CD4-positive, alpha-beta T cell treated with Interleukin-15 for 1 hour (primary cell): Measurements from ENCODE around the gene HDAC4.
A peak's percentile ranks its signal among the peaks of the same experiment; 100 is the strongest.

Experiments
- DNase-seq: peaks from one replicate; pipeline ENCODE4 v3.0.0-alpha.2; 2020

Gene HDAC4

GRCh38 chr2:239160226-239161143 lies 240.3 kb downstream of the HDAC4 start:
- no peak for DNase-seq

DNA sequence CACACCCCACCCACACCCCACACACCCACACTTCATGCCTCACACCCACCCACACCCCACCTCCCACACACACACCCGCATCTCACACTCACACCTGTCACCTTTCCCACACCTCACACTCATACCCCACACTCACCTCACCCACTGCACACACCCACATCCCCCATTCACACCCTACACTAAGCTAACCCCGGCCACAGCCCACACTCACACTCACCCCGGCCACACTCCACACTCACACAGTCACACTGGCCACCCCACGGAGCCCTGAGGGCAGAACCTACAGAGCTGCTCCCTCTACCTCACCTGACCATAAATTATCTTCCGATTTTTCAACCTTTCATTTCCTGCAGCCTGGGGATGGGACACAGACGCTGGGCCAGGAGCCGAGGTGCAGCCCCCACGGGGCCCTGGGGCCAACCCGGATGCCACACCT lies 241.3 kb downstream of the HDAC4 start:
- no peak for DNase-seq

GRCh38 chr2:239158641-239159475 lies 242.0 kb downstream of the HDAC4 start:
- no peak for DNase-seq

GRCh38 chr2:239157771-239158170 lies 243.0 kb downstream of the HDAC4 start:
- DNase-seq, result no peak

GRCh38 chr2:239157269-239157668 lies 243.6 kb downstream of the HDAC4 start:
- DNase-seq, result no peak

DNA sequence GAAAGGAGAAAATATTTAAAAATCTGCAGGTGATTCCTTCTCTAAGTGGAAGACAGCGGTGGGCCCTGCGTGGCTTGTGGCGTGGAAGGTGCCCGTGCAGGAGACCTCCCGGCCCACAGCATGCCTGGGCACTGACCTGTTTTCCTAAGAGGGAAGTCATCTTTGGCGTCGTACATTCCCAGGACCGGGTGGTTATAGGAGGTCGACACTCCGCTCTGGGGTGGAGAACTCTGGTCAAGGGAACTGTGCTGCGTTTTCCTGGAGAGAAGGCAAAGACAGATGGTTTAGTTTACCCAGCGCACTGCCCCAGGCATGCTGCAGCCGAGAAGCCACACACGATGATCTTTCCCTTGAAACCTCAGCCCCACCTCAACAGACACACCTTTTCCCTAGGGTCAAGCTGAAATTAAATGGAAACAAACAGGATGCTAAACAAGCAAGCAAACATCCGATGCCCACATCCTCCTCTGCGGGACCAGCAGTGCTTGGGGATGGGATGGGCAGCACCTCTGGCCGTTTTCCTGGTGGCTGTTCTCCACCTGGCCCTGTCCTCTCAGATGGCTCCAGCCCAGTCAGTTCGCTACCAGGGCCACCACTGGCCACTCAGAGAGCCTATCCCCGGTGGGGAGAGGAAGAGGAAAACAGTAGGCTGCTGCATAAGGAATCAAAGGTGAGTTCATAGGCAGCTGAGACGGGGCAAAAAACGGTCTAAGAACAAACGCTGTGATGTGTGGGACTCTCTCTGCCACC lies 244.1 kb downstream of the HDAC4 start:
- DNase-seq, result no peak

- no peak for DNase-seq
These were observed 244.9 kb downstream of the HDAC4 start for GRCh38 chr2:239155806-239156480.

GRCh38 chr2:239154971-239155805 lies 245.6 kb downstream of the HDAC4 start:
- DNase-seq, result no peak

DNA sequence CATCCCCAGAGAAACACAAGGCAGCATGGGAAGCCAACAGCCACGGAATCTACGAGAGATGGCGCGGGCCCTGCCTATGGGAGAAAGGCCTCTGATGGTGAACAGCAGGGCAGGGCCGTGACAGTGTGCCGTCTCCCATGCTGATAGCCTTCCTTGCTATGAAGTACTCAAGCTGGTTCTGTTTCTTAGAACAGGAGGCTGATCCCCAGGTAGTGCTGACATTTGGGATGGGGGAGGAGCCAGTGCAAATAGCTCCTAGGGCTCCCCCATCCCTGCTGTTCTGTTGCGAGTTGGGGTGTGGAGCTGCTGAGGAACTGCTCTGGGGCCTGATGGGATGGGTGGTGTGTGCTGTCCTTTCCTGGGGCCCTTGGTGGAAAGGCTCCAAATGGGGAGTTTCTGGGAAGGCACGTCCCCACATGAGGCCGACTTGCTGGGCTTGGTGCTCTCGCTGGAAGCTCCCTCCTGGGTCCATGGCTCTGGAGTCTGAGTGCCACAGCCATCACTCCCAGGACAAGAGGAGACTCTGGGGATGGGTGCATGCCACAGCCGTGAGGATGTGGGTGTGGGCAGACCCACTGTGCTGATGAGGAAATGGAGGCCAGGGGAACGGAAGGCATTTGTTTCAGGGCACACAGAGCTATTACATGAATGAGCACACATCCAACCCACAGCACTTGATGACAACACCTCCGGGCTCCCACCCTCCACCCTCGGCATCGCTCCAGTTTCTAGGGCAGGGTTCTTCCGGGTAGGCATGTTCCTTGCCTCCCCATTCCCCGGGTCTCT lies 246.8 kb downstream of the HDAC4 start:
- no peak for DNase-seq

DNA sequence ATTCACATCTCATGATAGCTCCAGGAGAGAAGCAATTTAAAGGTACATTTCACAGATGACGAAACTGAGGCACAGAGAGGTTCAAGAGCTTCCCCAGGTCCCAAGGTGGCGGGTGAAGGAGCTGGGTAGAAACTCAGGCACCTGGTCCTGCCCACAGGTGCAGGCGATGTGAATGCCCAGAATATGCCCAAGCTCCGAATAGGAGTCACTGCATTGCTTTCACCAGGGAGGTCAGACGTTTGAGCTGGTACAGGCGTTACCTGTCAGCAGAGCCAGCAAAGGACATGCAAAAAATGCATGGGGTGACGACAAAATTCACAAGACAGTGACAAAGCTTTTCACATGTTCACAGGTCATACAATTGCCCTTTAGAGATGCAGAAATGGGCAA lies 247.9 kb downstream of the HDAC4 start:
- DNase-seq, result no peak

DNA sequence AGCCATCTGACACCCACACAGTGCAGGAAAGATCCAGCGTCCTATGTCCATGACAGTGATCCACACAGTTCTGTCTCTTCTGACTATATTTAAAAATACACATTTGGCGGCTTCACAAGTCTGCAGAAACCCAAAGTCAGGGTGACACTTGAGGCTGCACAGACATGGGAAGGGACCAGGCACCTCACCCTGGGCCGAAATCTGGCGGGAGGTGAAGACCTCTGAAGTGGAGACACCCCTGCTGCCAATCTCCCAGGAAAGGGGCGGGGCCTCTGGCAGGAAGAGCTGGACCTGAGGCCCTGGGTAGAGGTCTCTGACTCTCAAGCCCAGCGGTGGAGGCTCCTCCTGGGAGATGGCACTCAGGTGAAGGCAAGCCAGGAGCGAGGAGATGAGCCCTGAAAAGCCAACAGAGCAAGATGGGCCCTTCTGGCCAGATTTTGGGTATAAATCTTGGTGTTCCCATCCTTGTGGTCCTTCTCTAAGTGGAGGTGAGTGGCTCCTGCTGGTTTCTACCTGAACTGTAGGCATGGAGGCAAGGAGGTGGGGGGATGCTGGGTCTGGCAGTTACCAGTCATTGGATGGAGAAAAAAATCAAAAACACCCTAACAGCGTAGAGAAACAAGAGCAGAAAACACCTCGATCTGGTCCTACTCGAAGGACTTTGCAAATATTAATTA lies 248.4 kb downstream of the HDAC4 start:
- no peak for DNase-seq

- DNase-seq, result no peak
These were observed 249.4 kb downstream of the HDAC4 start for GRCh38 chr2:239151201-239152131.

DNA sequence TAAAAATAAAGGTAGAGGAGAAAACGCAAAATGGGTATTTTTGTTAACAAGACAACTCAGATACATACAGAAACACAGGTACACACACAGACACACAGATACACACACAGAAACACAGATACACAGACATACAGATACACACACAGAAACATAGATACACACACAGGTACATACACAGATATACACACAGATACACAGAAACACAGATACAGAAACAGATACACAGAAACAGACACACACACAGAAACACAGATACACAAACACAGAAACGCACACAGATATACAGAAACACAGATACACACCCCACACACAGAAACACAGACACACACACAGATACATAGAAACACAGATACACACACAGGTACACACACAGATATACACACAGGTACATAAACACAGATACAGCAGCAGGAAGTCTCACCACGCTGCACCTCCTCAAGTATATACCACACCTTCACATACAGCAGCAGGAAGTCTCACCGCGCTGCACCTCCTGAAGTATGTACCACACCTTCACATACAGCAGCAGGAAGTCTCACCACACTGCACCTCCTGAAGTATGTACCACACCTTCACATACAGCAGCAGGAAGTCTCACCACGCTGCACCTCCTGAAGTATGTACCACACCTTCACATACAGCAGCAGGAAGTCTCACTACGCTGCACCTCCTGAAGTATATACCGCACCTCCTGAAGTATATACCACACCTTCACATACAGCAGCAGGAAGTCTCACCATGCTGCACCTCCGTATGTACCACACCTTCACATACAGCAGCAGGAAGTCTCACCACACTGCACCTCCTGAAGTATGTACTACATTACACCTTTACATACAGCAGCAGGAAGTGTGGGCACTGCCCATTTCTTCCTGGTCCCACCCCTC lies 250.5 kb downstream of the HDAC4 start:
- peak; percentile 39 for DNase-seq

DNA sequence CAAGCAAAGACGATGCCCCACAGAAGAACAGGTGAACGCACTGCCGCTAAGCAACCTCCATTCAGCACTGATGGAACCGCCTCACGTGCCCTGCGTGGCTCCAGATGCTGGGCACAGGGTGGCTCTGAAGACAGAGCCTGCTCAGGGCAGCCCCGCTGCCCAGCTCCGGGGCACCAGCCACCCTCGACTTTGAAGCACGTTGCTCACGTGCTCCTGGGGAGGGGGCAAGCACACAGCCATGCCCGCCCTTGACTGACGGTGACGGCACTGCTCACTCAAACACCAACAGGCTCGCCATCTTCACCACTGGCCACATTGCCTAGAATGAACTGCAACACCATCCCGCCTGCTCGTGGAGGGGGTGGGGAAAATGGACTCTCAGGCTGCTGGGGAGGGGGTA lies 251.3 kb downstream of the HDAC4 start:
- no peak for DNase-seq

- DNase-seq, result no peak
These were observed 252.2 kb downstream of the HDAC4 start for GRCh38 chr2:239148495-239149200.

DNA sequence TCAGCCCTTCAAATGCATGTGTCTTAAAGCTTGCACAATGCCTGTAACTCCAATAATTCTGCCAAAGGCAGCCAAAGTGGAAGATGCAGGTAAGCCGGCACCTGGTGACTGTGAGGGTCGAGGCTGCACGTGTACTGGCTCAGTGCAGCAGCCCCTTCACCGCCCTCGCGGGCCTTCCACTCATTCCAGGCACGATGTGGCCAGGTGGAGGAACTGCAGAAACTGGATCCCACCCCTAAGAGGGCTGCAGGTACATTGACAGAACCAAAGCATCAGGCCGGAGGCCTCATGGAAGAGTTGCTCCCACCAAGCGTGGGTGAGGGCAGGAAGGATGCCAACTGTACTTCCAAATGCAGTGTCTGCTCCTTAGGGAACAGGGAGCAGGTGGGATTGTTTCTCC lies 253.4 kb downstream of the HDAC4 start:
- DNase-seq, result no peak

DNA sequence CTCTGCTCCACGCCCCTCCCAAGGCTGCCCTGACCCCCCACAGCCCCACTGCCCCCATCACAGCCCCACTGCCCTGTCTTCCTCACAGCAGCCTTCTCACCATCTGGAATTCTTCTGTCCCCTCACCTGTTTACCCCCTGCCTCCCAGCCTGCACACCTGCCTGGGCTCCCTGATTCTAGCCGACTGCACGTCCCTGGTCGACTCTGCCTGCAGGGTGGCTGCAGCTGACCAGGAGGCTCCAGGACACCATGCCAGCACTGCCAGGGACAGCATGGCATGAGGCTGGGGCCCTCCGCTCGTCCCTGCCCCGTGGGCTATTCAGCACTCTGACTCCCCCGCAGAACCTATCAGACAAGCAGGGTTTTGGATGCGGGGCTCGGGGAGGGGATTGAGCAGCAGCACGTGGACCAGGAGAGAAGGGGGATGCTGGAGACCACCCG lies 254.1 kb downstream of the HDAC4 start:
- no peak for DNase-seq
